Esophagus squamous epithelium (tissue), 5 donors: ENCODE data around the gene TSPAN18. TPM values are rescaled to one million over a fixed set of nuclear protein-coding genes. Genes with fewer than 3 reads are reported as not detected.

Experiments used
- DNase-seq: peaks from one replicate; lab custom pipeline; 2025; lab: John Stamatoyannopoulos, UW
- H3K27ac ChIP-seq, 4 donors: fragments of 200-600 bp; sonication (generic); one replicate each; pipeline ENCODE4 v1.5.1; 2016 to 2019; ENCODE audit warnings: mild to moderate bottlenecking in 1 of 4
- H3K27me3 ChIP-seq, 4 donors: fragments of 200-600 bp; sonication (generic); 1 replicate in 3 of 4; 2 replicates in 1 of 4; pipeline versions ENCODE4 v1.5.1 to v1.6.0; 2017 to 2021; ENCODE audit warnings: antibody characterized with exemption in 1 of 4
- H3K36me3 ChIP-seq, 3 donors: fragments of 200-600 bp; sonication (generic); one replicate each; pipeline ENCODE4 v1.5.1; 2016 to 2019
- H3K4me1 ChIP-seq, 3 donors: fragments of 200-600 bp; sonication (generic); one replicate each; pipeline ENCODE4 v1.5.1; 2017 to 2019
- H3K4me3 ChIP-seq, 4 donors: fragments of 200-600 bp; sonication (generic); 1 replicate in 3 of 4; 2 replicates in 1 of 4; pipeline ENCODE4 v1.5.1; 2016 to 2019; ENCODE audit warnings: mild to moderate bottlenecking in 2 of 4, moderate library complexity in 1 of 4
- H3K9me3 ChIP-seq, 3 donors: fragments of 200-600 bp; sonication (generic); one replicate each; pipeline ENCODE4 v1.5.1; 2016 to 2019
- CTCF ChIP-seq, 6 experiments: fragments of 450-650 bp in 4 of 6; fragments of 200-600 bp in 2 of 6; sonication (generic) in 2 of 6; IDR thresholded peaks; one replicate each; pipeline ENCODE4 v1.5.1; 2016 to 2019; ENCODE audit warnings: antibody characterized with exemption in 6 of 6, mild to moderate bottlenecking in 4 of 6, moderate library complexity in 4 of 6
- POLR2A ChIP-seq, 4 donors: fragments of 450-650 bp; IDR thresholded peaks; one replicate each; pipeline ENCODE4 v1.6.1; 2017; ENCODE audit warnings: antibody characterized with exemption in 4 of 4, mild to moderate bottlenecking in 4 of 4, moderate library complexity in 3 of 4
- WGBS, 2 donors: methylation state at CpG; one replicate each; pipeline ENCODE4 v1.1.5; 2018; 5-methylcytosine and 5-hydroxymethylcytosine counted together
- intact Hi-C: fragments of 100-400 bp; cut with DNase I; formaldehyde crosslinking; loops from one replicate; pipeline ENCODE4 v1.15.0; 2022
- total RNA-seq, 4 donors: library from RNA; depleted of rRNA; stranded (reverse); fragments of >200 nt; gene quantifications; one replicate each; pipeline ENCODE4 v1.1.0, GENCODE V29; 2016
- donor health status: DM: yes; HTN: yes; CAD: no.

TSPAN18 gene
- total RNA-seq, 4 donors from 2014 or later = 0.80 to 4.4 (median 2.0) TPM

GRCh38 chr11:44835938-44836337, 109.2 kb downstream of the TSPAN18 start:
- H3K27me3 ChIP-seq = peaks cover 0 to 46% (median 0%) of the 10 kb centered on the region in 4 donors
- TF ChIP-seq CTCF (IDR thresholded peaks at IDR 0.05) (no peak), POLR2A (IDR thresholded peaks at IDR 0.05) (no peak)
- H3K9me3 ChIP-seq = no peaks in the 10 kb centered on the region
- no peak for DNase-seq
- peak overlapping the region in 2 of 4 donors; percentile 70 to 77 for H3K27ac ChIP-seq
- 67 to 68% methylated on average over 4 of the region's 4 CpGs for WGBS, 2 donors
- no peak overlapping the region for H3K4me3 ChIP-seq
- intact Hi-C loops = no loop called here
- H3K36me3 ChIP-seq = no peaks in the 10 kb centered on the region
- H3K4me1 ChIP-seq = peaks cover 0 to 41% (median 11%) of the 10 kb centered on the region in 3 donors

GRCh38 chr11:44837661-44838060, 110.9 kb downstream of the TSPAN18 start:
- H3K27me3 ChIP-seq = peaks cover 0 to 42% (median 0%) of the 10 kb centered on the region in 4 donors
- no peak for DNase-seq
- 70 to 75% methylated on average over 1 of the region's 1 CpG for WGBS, 2 donors
- no peaks in the 10 kb centered on the region for H3K36me3 ChIP-seq
- H3K27ac ChIP-seq = no peak overlapping the region
- H3K9me3 ChIP-seq = no peaks in the 10 kb centered on the region
- H3K4me1 ChIP-seq = peaks cover 0 to 42% (median 11%) of the 10 kb centered on the region in 3 donors
- no peak for TF ChIP-seq POLR2A (IDR thresholded peaks at IDR 0.05)
- TF ChIP-seq CTCF (IDR thresholded peaks at IDR 0.05) = no peak
- no peak overlapping the region for H3K4me3 ChIP-seq
- intact Hi-C loops = no loop called here

GRCh38 chr11:44839458-44840084, 112.8 kb downstream of the TSPAN18 start:
- Histone ChIP-seq H3K4me3 (no peak overlapping the region), H3K4me1 (peaks cover 0 to 28% (median 5%) of the 10 kb centered on the region in 3 donors), H3K27me3 (peaks cover 0 to 30% (median 0%) of the 10 kb centered on the region in 4 donors), H3K36me3 (no peaks in the 10 kb centered on the region), H3K9me3 (no peaks in the 10 kb centered on the region), H3K27ac (no peak overlapping the region)
- DNase-seq = no peak
- no peak for TF ChIP-seq POLR2A (IDR thresholded peaks at IDR 0.05)
- TF ChIP-seq CTCF (IDR thresholded peaks at IDR 0.05) = no peak
- 71 to 78% methylated on average over 2 to 3 of the region's 6 CpGs for WGBS, 2 donors
- intact Hi-C loops = no loop called here

- peaks cover 0 to 23% (median under 1%) of the 10 kb centered on the region in 3 donors for H3K4me1 ChIP-seq
- intact Hi-C loops = no loop called here
- no peaks in the 10 kb centered on the region for H3K36me3 ChIP-seq
- no peak for DNase-seq
- H3K27me3 ChIP-seq = peaks cover 0 to 30% (median 0%) of the 10 kb centered on the region in 4 donors
- H3K4me3 ChIP-seq = no peak overlapping the region
- WGBS, 2 donors = 14 to 42% methylated on average over 2 of the region's 3 CpGs
- no peaks in the 10 kb centered on the region for H3K9me3 ChIP-seq
- TF ChIP-seq CTCF (IDR thresholded peaks at IDR 0.05) = no peak
- no peak for TF ChIP-seq POLR2A (IDR thresholded peaks at IDR 0.05)
- H3K27ac ChIP-seq = no peak overlapping the region
Measured at GRCh38 chr11:44840085-44840478, 113.3 kb downstream of the TSPAN18 start.

GRCh38 chr11:44840521-44841251, 113.9 kb downstream of the TSPAN18 start:
- H3K9me3 ChIP-seq = no peaks in the 10 kb centered on the region
- intact Hi-C loops = no loop called here
- WGBS, 2 donors = 42 to 48% methylated on average over 3 to 9 of the region's 9 CpGs
- peaks cover 0 to 17% (median 0%) of the 10 kb centered on the region in 3 donors for H3K4me1 ChIP-seq
- H3K36me3 ChIP-seq = no peaks in the 10 kb centered on the region
- H3K4me3 ChIP-seq = no peak overlapping the region
- H3K27me3 ChIP-seq = peaks cover 0 to 30% (median 0%) of the 10 kb centered on the region in 4 donors
- no peak for DNase-seq
- no peak overlapping the region for H3K27ac ChIP-seq
- no peak for TF ChIP-seq CTCF (IDR thresholded peaks at IDR 0.05)
- TF ChIP-seq POLR2A (IDR thresholded peaks at IDR 0.05) = no peak
